ENCODE measurements around the gene SOCS7. TPM values are rescaled to one million over a fixed set of nuclear protein-coding genes. Genes with fewer than 3 reads are reported as not detected.

SOCS7 gene
- total and polyA plus RNA-seq, 2 experiments from 2014 or later, result 2.7 to 15.9 TPM

DNA sequence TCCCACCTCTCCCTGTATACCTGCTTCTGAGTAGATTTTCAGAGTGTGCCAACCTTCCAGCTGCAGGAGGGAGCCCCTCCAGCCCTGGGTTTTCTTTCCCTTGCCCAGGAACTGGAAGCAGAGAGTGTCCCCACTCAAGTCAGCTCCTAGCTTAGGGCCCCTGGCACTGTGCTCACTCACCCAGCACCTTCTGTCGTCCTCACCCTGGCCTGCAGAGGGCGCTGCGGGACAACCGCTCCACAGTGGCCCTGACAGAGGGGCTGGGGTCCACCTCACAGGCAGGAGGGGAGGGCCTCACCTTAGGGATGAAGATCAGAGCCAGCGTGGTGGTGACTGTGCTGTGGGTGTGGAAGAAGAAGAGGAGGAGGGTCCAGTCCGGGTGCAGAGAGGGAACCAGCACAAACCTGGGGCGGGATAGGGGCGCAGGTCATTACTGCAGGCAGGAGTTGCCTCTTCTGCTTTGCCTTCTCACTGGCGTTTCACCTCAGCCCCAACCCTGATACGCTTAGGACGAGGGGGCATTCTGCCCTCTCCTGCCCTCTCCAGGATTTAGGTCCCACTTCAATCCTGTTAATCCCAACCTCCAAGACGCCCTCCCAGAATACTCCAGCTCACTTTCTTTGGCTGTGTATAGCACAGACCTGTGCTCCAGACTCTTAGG, 17.9 kb upstream of the SOCS7 start:
- Histone ChIP-seq H4K20me1 (ENCODE audit: insufficient read depth, poor library complexity, severe bottlenecking) (no peaks in the 10 kb centered on the region), H3K9me2 (replicated peaks; ENCODE audit: insufficient read depth) (no peaks in the 10 kb centered on the region), H3K27me3 (no peaks in the 10 kb centered on the region), H3K4me3 (no peak overlapping the region), H3K27ac (no peak overlapping the region), H2AFZ (no peak overlapping the region), H3K9me3 (ENCODE audit: low read depth) (no peaks in the 10 kb centered on the region), H3K4me1 (ENCODE audit: insufficient read depth) (no peaks in the 10 kb centered on the region), H3K79me2 (no peaks in the 10 kb centered on the region), H3K4me2 (no peak overlapping the region), H3K36me3 (replicated peaks; ENCODE audit: insufficient read depth, low read depth) (no peaks in the 10 kb centered on the region)
- WGBS (ENCODE audit: low lambda C conversion rate, missing lambda C conversion rate), result 51% methylated on average over 12 of the region's 12 CpGs
- DNase-seq (ENCODE audit: low spot score), result peak; percentile 53
- TF ChIP-seq CTCF (IDR thresholded peaks at IDR 0.05; ENCODE audit: poor library complexity), result peak; percentile 54
- no peak for TF ChIP-seq EZH2phosphoT487 (IDR thresholded peaks at IDR 0.05; ENCODE audit: low read depth, severe bottlenecking, unreplicated experiment)
- TF ChIP-seq EZH2 (IDR thresholded peaks at IDR 0.05; ENCODE audit: borderline replicate concordance), result no peak

DNA sequence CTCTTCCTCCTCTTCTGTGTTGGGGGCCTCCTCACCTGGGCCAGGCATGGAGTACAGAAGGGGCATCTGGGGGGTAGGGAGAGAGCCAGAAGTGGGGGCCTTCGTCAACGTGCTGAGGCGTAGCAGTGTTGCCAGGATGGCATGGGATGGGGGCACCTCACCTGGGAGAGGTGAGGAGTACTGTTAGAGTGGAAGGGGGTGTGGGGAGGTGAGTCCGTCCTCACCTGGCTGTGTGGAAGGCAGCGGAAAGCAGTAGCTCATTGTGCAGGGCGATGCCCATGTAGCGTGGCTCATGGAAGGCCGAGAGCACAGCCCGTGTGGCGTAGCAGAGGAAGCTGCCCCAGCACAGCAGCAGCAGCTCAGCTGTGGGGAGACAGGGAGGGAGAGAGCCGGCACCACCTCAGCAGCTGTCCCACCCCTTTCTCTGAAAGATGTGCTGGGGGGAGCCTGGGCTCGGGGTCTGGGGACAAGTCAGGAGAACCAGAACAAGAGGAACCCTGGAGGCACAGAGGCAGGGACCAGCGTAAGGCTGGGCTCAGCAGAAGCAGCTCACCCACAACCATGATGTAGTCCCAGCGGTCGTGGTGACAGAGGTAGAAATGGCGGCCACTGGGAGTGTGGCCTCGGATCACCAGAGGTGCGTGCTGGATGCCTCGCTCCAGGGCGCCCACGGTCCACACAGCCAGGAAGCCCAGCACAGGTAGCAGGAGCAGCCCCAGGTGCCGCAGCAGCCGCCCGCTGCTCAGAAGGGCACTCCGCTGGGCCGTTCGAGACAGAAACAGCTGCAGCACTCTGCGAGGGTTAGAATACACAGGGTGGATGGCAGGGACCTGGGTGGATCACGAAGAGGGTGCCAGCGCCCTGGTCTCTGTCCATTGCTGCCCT, 16.9 kb upstream of the SOCS7 start:
- Histone ChIP-seq H4K20me1 (ENCODE audit: insufficient read depth, poor library complexity, severe bottlenecking) (no peaks in the 10 kb centered on the region), H2AFZ (no peak overlapping the region), H3K27me3 (no peaks in the 10 kb centered on the region), H3K79me2 (no peaks in the 10 kb centered on the region), H3K4me2 (no peak overlapping the region), H3K4me3 (no peak overlapping the region), H3K9me3 (ENCODE audit: low read depth) (no peaks in the 10 kb centered on the region), H3K27ac (no peak overlapping the region), H3K9me2 (replicated peaks; ENCODE audit: insufficient read depth) (no peaks in the 10 kb centered on the region), H3K4me1 (ENCODE audit: insufficient read depth) (no peaks in the 10 kb centered on the region), H3K36me3 (replicated peaks; ENCODE audit: insufficient read depth, low read depth) (no peaks in the 10 kb centered on the region)
- no peak for DNase-seq (ENCODE audit: low spot score)
- TF ChIP-seq CTCF (IDR thresholded peaks at IDR 0.05; ENCODE audit: poor library complexity) (no peak), EZH2phosphoT487 (IDR thresholded peaks at IDR 0.05; ENCODE audit: low read depth, severe bottlenecking, unreplicated experiment) (no peak), EZH2 (IDR thresholded peaks at IDR 0.05; ENCODE audit: borderline replicate concordance) (no peak)
- 90% methylated on average over 28 of the region's 30 CpGs for WGBS (ENCODE audit: low lambda C conversion rate, missing lambda C conversion rate)

GRCh38 chr17:38336838-38337237, 14.8 kb upstream of the SOCS7 start:
- Histone ChIP-seq H3K4me3 (no peak overlapping the region), H3K27me3 (no peaks in the 10 kb centered on the region), H3K9me2 (replicated peaks; ENCODE audit: insufficient read depth) (no peaks in the 10 kb centered on the region), H3K4me1 (ENCODE audit: insufficient read depth) (no peaks in the 10 kb centered on the region), H4K20me1 (ENCODE audit: insufficient read depth, poor library complexity, severe bottlenecking) (no peaks in the 10 kb centered on the region), H2AFZ (no peak overlapping the region), H3K36me3 (replicated peaks; ENCODE audit: insufficient read depth, low read depth) (no peaks in the 10 kb centered on the region), H3K4me2 (no peak overlapping the region), H3K79me2 (no peaks in the 10 kb centered on the region), H3K9me3 (ENCODE audit: low read depth) (no peaks in the 10 kb centered on the region), H3K27ac (no peak overlapping the region)
- WGBS (ENCODE audit: low lambda C conversion rate, missing lambda C conversion rate), result 96% methylated on average over 11 of the region's 11 CpGs
- TF ChIP-seq CTCF (IDR thresholded peaks at IDR 0.05; ENCODE audit: poor library complexity) (no peak), EZH2phosphoT487 (IDR thresholded peaks at IDR 0.05; ENCODE audit: low read depth, severe bottlenecking, unreplicated experiment) (no peak), EZH2 (IDR thresholded peaks at IDR 0.05; ENCODE audit: borderline replicate concordance) (no peak)
- no peak for DNase-seq (ENCODE audit: low spot score)

All from hepatocyte (in vitro differentiated cells).